GM12891 (cell line): Measurements from ENCODE around the gene ACOT4.

ENCODE experiments used
- POLR2A ChIP-seq: IDR thresholded peaks from 2 replicates; pipeline ENCODE4 v1.6.1; 2011; ENCODE audit warnings: low read depth, low read length, control low read depth
- TAF1 ChIP-seq: IDR thresholded peaks from 2 replicates; pipeline ENCODE4 v1.6.1; 2011; ENCODE audit warnings: low read depth, low read length, control low read depth

DNA sequence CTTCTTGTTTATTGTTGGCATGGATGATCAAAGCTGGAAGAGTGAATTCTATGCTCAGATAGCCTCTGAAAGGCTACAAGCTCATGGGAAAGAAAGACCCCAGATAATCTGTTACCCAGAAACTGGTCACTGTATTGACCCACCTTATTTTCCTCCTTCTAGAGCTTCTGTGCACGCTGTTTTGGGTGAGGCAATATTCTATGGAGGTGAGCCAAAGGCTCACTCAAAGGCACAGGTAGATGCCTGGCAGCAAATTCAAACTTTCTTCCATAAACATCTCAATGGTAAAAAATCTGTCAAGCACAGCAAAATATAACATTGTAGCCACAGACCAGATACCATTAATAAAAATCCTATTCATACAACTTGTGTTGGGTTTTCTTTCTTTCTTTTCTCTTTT lies 27.9 kb downstream of the ACOT4 start:
- no peak for TF ChIP-seq TAF1
- TF ChIP-seq POLR2A: no peak
